GM10266 (cell line): ENCODE results near the gene DGUOK.

ENCODE experiments used
- DNase-seq: peaks from one replicate; pipeline ENCODE4 v3.0.0; 2012; ENCODE audit errors: extremely low spot score
- TF ChIP-seq, protein P1 (sequence below): IDR thresholded peaks from 2 replicates; pipeline ENCODE4 v1.5.1; 2012; ENCODE audit warnings: mild to moderate bottlenecking, low read depth; ENCODE audit not compliant: control insufficient read depth, insufficient read depth; ENCODE audit errors: missing control alignments

Gene DGUOK

DNA sequence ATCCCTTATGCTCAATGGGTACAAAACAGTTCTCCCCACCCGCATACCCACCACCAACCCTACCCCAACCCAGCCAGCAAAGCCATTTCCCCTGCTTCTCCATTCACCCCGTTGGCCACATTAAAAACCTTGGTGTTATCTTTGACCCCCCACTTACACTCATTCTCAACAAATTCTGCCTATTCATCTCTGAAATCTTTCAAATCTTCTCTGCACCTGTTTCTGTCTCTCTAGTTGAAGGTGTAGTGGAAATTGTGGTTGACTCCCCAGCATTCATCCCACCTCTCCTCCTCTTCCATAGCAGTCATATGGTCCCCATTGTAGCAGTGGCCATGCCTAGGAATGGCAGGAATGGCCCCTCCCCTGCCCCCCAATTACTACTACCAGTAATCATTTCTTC is 37.5 kb downstream of the DGUOK start:
- no peak for DNase-seq
- TF ChIP-seq, protein P1, sequence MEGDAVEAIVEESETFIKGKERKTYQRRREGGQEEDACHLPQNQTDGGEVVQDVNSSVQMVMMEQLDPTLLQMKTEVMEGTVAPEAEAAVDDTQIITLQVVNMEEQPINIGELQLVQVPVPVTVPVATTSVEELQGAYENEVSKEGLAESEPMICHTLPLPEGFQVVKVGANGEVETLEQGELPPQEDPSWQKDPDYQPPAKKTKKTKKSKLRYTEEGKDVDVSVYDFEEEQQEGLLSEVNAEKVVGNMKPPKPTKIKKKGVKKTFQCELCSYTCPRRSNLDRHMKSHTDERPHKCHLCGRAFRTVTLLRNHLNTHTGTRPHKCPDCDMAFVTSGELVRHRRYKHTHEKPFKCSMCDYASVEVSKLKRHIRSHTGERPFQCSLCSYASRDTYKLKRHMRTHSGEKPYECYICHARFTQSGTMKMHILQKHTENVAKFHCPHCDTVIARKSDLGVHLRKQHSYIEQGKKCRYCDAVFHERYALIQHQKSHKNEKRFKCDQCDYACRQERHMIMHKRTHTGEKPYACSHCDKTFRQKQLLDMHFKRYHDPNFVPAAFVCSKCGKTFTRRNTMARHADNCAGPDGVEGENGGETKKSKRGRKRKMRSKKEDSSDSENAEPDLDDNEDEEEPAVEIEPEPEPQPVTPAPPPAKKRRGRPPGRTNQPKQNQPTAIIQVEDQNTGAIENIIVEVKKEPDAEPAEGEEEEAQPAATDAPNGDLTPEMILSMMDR, result no peak

DNA sequence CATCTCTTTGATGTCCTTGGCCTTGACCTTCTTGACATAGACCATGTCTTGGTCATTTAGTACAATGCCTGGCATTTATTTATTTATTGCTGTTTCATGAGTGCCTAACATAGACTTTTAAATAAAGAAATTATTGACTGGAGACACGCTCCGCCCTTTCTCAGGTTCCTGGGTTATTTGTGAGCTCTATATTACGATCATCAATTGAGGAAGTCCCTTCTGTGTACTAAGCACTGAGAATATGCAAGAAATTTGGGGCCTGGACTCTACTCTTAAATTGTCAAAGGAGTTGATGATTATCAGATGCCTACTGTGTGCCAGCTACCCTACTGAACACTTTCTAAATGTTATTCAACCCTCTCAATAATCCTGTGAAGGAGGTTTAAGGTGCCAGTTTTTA is 38.4 kb downstream of the DGUOK start:
- TF ChIP-seq, protein P1, result no peak
- DNase-seq, result no peak

DNA sequence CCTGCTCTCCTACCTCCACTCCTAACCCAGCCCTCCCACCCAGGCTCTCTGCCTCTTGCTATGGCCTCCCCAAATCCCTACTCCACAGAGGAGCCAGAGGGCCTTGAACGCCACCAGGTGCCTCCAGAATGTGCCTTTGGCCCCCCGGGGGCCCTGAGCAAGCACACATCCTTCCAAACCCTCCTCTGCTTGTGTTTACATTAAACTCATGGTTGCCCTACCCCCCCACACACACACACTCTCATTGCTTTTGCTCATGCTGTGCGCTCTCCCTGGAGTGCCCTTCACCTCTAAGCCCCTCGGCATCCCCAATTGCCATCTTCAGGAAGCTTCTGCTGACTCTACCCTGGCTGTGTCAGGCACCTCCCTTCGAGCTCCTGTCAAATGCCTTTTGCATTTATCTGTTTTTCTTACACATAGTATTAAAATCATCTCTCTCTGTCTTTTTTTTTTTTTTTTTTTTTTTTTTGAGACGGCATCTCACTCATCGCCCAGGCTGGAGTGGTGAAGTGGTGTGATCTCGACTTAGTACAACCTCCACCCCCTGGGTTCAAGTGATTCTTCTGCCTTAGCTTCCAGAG is 41.8 kb downstream of the DGUOK start:
- no peak for DNase-seq
- TF ChIP-seq, protein P1, result no peak

DNA sequence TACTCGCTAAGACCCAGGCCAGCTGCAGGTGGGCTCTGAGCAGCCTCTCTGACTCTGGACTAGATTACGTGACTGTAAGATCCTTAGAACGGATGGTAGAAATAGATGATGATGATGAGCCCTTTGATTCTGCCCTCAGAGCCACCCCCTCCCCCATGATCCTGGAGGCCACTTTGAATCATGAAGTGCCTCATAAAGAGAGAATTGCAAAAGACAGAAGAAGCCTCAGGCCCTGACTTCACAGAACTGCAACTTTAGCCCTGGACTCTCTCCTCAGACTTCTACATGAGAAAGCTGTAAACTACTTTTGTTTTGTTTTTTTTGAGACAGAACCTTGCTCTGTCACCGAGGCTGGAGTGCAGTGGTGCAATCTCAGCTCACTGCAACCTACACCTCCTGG is 42.7 kb downstream of the DGUOK start:
- no peak for DNase-seq
- TF ChIP-seq, protein P1, result no peak

DNA sequence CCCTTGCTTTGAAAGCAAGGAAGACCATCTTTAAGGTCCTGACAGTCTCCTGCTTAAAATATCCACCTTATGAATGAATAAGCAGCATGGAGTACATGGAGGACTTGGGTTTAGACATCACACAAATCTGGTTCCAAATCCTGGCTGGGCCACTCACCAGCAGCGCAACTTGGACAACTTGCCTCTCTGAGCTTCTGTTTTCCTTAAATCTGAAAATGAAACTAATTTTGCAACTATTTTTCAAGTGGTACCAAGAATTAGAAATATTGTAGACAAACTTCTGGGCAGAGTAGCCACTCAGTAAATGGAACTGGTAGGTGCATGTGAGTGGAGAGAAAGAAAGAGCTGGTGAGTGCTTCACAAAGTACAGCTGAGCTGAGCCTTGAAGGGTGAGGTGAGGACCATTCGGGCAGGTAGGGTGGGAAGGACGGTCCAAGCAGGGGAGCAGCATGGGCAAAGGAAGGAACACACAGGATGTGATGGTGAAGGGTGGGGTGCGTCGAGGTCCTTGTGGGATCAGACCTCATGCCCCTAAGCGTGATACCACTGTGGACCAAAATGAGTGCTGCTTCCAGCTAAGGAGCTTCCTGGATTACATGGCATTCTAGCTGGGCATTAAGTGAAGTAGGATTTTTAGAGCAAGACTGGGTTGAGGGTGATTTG is 43.6 kb downstream of the DGUOK start:
- no peak for DNase-seq
- TF ChIP-seq, protein P1, result no peak

DNA sequence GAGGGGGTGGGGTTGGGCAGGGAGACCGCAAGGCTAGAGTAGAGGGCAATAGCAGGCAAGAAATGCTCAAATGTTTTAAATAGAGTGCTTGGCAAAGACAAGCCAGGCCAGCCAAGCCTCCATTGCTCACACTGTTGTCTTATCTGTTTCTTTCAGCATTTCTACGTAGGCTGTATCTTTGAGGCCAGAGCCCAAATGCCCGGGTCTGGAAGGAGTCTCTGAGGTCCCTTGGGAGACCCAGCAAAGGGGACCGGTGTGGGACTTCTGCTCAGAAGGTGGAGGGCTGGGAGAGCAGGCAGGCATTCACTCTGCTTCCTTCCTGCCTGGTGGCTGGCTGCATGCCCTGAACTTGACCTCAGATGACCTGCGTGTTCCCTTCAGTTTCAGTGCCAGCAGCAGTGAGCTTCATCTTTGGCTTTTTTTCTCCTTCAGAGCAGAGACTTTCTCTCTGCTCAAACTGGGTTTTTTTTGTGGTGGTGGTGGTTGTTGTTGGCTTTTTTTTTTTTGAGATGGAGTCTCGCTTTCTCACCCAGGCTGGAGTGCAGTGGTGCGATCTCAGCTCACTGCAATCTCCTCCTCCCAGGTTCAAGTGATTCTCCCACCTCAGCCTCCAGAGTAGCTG is 44.3 kb downstream of the DGUOK start:
- DNase-seq, result peak; percentile 40
- TF ChIP-seq, protein P1, result no peak

DNA sequence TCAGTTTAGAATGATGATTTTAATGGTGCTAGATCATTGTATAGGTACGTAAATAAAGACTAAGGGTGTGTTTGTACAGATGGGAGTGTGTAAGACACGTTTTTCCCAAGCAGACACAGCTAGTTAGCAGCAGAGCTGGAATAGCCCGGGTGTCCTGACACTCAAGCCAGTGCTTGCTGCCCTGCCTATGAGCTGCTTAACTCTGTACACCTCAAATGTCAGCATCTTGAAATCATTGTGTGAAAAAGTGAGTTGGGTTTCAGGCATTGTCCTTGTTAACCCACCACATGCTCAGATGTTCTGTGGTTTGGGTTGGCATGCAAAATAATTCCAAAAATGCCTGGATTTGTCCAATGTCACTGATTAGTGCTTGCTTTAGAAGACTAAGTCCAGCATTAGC is 45.0 kb downstream of the DGUOK start:
- DNase-seq, result no peak
- TF ChIP-seq, protein P1, result no peak
